Activated CD8-positive, alpha-beta memory T cell treated with anti-CD3 and anti-CD28 coated beads, Interleukin-2, amount 50 U/mL, for 4 hours (primary cell): ENCODE data around the gene CLEC12A.
"Not testable (repeated sequence)": the region's sequence is repeated elsewhere in the genome, so short reads cannot be mapped to it uniquely, and the experiment has no call there.

ENCODE experiments used
- DNase-seq: peaks from one replicate; pipeline ENCODE4 v3.0.0-alpha.2; 2020

CLEC12A gene

GRCh38 chr12:9971181-9971580 lies at the start of gene CLEC12A:
CLEC12A (plus strand) TSS chr12:9971409; CDS start chr12:9971597, 188 bp downstream.
- DNase-seq, result no peak

- DNase-seq, result no peak
Observed at GRCh38 chr12:9922429-9922828, 48.8 kb upstream of the CLEC12A start.

- DNase-seq, result no peak
Observed at GRCh38 chr12:9925705-9926393, 45.4 kb upstream of the CLEC12A start.

- DNase-seq, result no peak
Observed at GRCh38 chr12:9926876-9927275, 44.3 kb upstream of the CLEC12A start.

- no peak for DNase-seq
Observed at GRCh38 chr12:9928607-9929006, 42.6 kb upstream of the CLEC12A start.

GRCh38 chr12:9931245-9931644 lies 40.0 kb upstream of the CLEC12A start:
- no peak for DNase-seq

GRCh38 chr12:9932270-9932669 lies 38.9 kb upstream of the CLEC12A start, which contains the start of gene CLEC2A:
CLEC2A (minus strand) TSS chr12:9932370; CDS start chr12:9932329, 41 bp downstream.
- DNase-seq, result no peak

- DNase-seq, result no peak
Observed at GRCh38 chr12:9933958-9934357, 37.3 kb upstream of the CLEC12A start.

GRCh38 chr12:9935026-9935425 lies 36.2 kb upstream of the CLEC12A start:
- no peak for DNase-seq

- DNase-seq, result no peak
Observed at GRCh38 chr12:9936591-9936990, 34.6 kb upstream of the CLEC12A start.

- no peak for DNase-seq
Observed at GRCh38 chr12:9940375-9940774, 30.8 kb upstream of the CLEC12A start.

- no peak for DNase-seq
Observed at GRCh38 chr12:9941838-9942237, 29.4 kb upstream of the CLEC12A start.

- peak; percentile 16 for DNase-seq
Observed at GRCh38 chr12:9943240-9943639, 28.0 kb upstream of the CLEC12A start.

GRCh38 chr12:9944391-9944790 lies 26.8 kb upstream of the CLEC12A start:
- DNase-seq, result no peak

- no peak for DNase-seq
Observed at GRCh38 chr12:9947674-9948073, 23.5 kb upstream of the CLEC12A start.

GRCh38 chr12:9948606-9949296 lies 22.5 kb upstream of the CLEC12A start:
- DNase-seq, result no peak

GRCh38 chr12:9951026-9951675 lies 20.1 kb upstream of the CLEC12A start:
- peak; percentile 22 for DNase-seq

- DNase-seq, result not testable (repeated sequence)
Observed at GRCh38 chr12:9952954-9953729, 18.1 kb upstream of the CLEC12A start.

- DNase-seq, result no peak
Observed at GRCh38 chr12:9957834-9958233, 13.4 kb upstream of the CLEC12A start.

GRCh38 chr12:9960590-9960989 lies 10.6 kb upstream of the CLEC12A start:
- DNase-seq, result no peak

- no peak for DNase-seq
Observed at GRCh38 chr12:9961106-9961505, 10.1 kb upstream of the CLEC12A start.

- no peak for DNase-seq
Observed at GRCh38 chr12:9961901-9962300, 9.3 kb upstream of the CLEC12A start.

- DNase-seq, result no peak
Observed at GRCh38 chr12:9969673-9970072, 1.5 kb upstream of the CLEC12A start.
